D721Med (cell line): ENCODE data around the gene GPR15.

Source experiments
- DNase-seq: peaks from one replicate; pipeline ENCODE4 v3.0.0; 2011; ENCODE audit warnings: low spot score; ENCODE audit not compliant: insufficient read length
- FAIRE-seq: peaks from 2 replicates; lab custom pipeline; 2011; peaks lifted over from hg19 to GRCh38; lab: Jason Lieb, UNC
- TF ChIP-seq, protein P1 (sequence below): IDR thresholded peaks from 2 replicates; pipeline ENCODE4 v1.5.1; 2012; ENCODE audit warnings: mild to moderate bottlenecking, control low read depth; ENCODE audit not compliant: insufficient read depth; ENCODE audit errors: missing control alignments

The GPR15 gene

DNA sequence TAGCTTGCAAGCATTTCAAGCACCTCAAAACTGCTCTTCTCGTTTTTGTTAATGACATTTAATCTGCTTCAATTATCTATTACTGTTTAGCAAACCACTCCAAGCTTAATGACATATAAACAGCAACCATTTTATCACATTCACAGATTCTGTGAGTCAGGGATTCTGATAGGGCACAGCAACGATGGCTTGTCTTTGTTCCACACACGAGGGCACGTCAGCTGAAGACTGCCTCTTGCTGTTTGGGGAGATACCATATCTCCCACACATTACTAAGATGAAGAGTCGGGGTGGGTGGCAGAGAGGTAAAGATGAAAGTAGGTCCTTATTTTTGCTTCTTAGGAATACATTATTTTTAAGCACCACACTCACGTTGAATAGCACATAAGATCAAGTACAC is 42.4 kb downstream of the GPR15 start:
- TF ChIP-seq, protein P1, sequence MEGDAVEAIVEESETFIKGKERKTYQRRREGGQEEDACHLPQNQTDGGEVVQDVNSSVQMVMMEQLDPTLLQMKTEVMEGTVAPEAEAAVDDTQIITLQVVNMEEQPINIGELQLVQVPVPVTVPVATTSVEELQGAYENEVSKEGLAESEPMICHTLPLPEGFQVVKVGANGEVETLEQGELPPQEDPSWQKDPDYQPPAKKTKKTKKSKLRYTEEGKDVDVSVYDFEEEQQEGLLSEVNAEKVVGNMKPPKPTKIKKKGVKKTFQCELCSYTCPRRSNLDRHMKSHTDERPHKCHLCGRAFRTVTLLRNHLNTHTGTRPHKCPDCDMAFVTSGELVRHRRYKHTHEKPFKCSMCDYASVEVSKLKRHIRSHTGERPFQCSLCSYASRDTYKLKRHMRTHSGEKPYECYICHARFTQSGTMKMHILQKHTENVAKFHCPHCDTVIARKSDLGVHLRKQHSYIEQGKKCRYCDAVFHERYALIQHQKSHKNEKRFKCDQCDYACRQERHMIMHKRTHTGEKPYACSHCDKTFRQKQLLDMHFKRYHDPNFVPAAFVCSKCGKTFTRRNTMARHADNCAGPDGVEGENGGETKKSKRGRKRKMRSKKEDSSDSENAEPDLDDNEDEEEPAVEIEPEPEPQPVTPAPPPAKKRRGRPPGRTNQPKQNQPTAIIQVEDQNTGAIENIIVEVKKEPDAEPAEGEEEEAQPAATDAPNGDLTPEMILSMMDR: no peak
- DNase-seq (no peak), FAIRE-seq (no peak)

DNA sequence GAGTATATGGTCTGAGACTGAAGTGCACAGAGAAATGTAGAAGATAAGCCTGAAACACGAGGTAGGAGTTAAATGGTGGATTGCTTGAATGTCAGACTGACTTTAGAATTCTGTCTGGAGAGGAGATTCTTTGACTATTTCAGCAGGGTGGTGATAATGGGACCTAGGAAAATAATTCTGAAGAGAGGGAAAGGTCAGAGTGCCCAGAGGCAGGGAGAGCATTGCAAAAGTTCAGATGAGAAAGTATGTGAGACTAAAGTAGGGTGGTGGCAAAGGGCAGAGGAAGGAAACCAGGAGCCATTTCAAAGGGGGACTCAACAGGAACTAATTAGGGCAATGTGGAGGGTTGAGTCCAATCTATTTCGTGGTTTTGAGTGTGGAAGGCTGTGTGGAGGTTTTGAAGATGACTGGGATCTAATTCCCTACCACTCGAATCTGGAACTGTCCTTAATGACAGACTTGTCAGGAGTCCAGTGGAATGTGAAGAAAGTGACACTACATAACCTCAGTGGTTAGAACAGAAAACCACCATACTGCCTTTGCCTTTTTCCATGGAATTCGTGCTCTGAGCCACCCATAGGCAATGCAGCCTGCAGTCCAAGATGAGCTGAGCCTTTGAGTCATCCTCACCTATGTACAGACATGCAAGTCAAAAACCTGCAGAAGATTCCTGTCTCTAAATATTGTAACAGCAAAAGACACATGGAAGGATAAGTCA is 45.6 kb downstream of the GPR15 start:
- FAIRE-seq: no peak
- TF ChIP-seq, protein P1: no peak
- DNase-seq: no peak

DNA sequence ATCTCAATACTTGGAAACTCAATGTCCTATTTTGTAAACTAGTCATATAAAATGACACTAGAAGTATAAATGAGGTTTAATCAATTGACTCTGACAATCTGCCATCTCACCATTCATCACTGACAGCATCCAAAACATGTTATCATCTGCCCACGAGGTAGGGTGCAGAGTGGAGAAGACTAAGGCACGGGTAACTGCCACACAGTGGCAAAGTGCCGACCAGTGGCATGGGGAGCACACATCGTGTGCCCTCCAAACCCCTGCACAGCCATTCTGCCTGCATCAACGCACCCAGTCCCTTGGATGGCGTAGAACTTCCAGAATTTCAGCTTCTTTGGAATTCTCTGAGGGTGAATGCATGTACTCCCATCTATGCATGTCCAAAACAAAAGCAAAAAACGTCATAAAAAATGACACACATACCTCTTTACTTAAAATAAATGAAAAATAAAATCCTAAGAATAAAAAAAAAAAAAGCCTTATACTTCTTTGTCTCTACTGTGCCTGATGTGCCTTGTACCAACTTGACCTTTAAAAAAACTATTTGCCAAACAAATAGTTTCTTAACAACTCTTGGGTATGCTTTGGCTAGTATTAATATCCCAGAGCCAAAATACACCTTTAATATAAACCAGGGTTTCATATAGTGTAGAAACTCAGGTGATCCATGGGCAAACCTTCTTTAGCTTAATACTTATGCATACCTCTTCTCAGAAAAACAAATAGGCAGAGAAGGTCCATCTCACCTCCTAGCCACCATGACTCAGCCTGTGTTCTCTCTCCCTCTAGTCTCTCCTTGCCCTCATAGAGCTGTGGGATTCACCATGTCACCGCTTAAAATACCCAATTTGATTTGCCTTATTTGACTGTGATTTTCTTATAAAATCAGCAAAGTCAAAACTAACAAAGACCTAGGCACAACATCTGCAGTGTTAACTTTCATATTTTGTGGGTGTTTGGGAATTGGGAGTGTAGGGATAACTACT is 48.9 kb downstream of the GPR15 start:
- no peak for FAIRE-seq
- DNase-seq: no peak
- TF ChIP-seq, protein P1: no peak

DNA sequence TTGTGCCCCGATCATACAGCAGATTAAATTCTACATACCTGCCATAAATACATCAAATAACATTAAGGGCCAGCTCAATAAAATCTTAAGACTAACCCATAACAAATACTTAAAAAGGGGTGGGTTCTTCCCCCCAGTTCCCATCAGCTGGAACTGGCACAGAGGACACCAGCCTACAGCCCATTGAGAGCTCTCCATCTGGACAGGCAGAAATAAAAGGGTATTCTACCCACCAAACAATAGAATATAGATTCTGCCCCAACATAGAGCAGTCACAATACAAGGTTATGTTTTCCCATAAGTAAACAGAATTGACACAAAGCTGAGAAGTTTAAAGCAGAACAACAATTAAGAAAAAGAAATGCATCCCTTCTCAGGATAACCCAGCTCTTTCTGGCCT is 49.7 kb downstream of the GPR15 start:
- FAIRE-seq: no peak
- TF ChIP-seq, protein P1: no peak
- no peak for DNase-seq

DNA sequence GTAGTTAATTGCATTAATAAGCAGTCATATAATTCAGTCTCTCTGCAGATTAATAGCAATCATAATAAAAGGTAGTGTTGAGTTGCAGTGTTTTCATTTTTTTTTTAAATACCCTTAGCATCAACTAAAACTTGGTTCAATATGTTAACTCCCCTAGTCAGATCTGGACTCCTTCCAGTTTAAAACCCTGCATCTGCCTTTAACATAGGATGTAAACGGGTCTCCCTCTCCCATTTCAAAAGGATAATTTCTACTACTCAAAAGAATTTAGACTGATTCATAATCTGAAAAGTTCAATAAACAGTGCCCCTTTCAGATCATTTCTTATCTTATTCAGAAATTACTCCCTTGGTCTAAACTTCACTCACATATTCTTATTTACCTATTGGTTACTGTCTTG is 50.3 kb downstream of the GPR15 start:
- no peak for FAIRE-seq
- TF ChIP-seq, protein P1: no peak
- DNase-seq: no peak

DNA sequence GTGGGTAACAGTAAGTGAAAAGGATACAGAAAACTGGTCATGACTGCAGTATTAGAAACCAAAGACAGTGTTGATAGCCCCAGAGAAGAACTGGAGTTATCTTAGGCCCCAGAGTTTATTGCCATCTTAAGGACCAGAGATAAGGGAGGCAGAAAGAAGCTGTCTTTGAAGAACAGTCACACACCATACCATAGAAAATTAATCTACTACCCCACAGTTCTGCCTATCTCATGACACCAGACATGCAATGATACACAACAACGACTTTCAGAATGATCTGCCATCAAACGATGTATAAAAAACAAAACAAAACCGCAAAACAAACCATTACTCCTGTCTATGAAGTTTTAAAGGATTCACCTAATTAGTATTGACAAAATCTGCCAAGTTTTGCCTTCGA is 52.0 kb downstream of the GPR15 start:
- FAIRE-seq (no peak), DNase-seq (no peak)
- TF ChIP-seq, protein P1: no peak
